HG03442 (cell line): ENCODE results near the gene ANAPC10.
A peak's percentile ranks its signal among the peaks of the same experiment; 100 is the strongest.
"Not testable (repeated sequence)": the region's sequence is repeated elsewhere in the genome, so short reads cannot be mapped to it uniquely, and the experiment has no call there.

Experiments used
- ATAC-seq: cut with Tn5 transposase; IDR thresholded peaks from one replicate; pipeline ENCODE4 v1.9.1; 2021; ENCODE audit warnings: mild to moderate bottlenecking, moderate library complexity; ENCODE audit not compliant: unreplicated experiment

The ANAPC10 gene

GRCh38 chr4:145012841-145013240 lies 85.2 kb downstream of the ANAPC10 start:
- ATAC-seq = no peak

DNA sequence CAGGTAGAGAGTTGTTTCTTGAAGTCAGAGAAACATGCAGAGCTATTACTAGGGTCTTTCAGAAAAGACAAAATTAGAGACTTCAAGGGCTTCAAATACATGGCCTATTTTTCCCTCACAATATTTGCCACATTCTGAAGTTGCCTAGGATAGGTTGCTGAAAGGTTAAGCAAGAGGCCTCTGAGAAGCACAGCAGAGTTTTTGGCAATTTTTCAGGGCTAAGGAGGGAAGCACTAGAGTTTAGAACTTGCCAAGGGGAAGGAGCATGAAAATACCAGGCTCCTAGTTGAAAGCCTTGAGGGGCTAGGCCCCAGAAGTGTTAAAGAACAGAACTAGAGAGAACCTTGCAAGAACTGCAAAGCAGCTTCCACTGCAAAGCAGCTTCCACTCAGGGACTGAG lies 86.4 kb downstream of the ANAPC10 start:
- no peak for ATAC-seq

GRCh38 chr4:145010315-145010714 lies 87.7 kb downstream of the ANAPC10 start:
- not testable (repeated sequence) for ATAC-seq

- ATAC-seq = no peak
Measured at GRCh38 chr4:145003675-145004074, 94.3 kb downstream of the ANAPC10 start.

DNA sequence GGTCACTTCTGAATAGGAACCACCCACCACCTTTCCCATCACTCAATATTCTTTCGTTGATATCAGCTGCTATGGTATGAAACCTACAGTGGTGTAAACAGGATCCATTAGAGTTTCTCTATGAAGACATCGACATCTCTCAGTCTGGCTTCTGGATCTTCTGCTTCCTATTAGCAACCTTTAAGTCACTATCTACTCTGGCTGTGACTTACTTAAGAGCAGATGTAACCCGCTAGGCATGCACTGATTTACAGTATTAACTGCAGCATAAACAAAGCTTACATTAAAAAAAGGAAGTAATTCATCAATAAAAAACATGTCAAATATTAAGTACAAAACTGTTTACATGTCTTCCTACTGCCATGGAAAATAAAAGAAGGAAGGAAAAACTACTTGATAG lies 96.4 kb downstream of the ANAPC10 start:
- ATAC-seq = no peak

GRCh38 chr4:145000656-145001055 lies 97.3 kb downstream of the ANAPC10 start:
- ATAC-seq = not testable (repeated sequence)

DNA sequence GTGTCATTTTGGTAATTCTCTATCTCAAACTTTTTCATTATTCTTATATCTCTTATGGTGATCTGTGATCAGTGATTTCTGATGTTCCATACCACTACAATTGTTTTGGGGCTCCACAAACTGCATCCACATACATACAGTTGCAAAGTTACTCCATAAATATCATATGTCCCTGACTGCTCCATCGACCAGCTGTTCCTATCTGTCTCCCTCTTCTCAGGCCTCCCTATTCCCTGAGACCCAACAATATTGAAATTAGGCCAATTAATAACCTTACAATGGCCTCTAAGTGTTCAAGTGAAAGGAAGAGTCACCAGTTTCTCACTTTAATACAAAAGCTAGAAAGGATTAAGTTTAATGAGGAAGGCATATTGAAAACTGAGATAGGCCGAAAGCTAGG lies 108.7 kb downstream of the ANAPC10 start:
- no peak for ATAC-seq

DNA sequence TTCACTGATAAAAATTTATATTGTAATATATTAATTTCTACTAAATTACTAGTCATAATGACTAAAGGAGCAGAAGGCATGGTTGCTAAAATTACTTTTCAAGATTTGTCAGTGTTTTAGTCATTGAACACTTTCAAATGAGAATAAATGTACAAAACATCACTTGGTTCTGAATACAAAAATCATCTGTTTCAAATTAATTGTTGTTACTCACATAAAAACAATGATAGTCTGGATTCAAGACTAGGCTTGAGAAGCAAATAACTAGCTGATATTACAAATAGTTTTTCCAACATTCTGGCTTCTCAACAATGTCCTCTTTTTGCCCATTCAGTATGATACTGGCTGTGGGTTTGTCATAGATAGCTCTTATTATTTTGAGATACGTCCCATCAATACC lies 112.5 kb downstream of the ANAPC10 start:
- no peak for ATAC-seq

DNA sequence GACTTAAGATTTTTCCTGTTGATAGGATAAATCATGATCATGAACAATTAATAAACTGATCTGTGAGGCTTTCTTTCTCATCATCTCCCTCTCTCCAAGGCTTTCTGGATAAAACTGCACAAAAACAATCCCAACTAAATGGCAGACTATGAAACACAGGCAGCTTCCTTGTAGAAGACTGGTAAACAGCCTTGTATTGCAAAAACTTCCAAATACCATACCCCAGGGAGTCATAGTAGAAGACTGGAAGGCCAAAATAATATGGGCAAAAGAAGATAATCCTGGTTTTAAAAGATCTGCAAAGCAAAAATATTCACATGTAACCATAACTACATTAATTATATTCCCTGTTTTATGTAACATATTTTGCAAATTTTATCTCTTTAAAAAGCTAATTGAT lies 113.0 kb downstream of the ANAPC10 start:
- ATAC-seq = no peak

DNA sequence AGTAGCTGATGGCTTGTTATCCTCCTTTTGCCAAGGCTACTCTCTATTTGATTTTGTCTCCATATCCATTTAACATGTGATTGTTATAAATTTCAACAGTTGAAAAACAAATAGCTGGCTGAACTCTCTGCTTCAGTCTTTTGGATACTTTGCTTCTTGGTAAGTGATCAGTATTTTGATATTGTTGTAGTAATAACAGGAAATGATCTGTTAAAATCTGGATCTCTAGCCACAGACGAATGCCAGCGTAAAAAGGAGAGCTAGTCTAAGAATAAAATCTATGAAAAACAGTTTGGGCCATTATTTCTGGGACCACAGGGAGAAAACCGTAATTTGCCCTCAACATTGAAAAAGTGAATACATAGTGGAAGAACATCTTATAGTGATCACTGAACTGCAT lies 113.8 kb downstream of the ANAPC10 start:
- no peak for ATAC-seq

- ATAC-seq = no peak
Measured at GRCh38 chr4:144975718-144976117, 122.3 kb downstream of the ANAPC10 start.

DNA sequence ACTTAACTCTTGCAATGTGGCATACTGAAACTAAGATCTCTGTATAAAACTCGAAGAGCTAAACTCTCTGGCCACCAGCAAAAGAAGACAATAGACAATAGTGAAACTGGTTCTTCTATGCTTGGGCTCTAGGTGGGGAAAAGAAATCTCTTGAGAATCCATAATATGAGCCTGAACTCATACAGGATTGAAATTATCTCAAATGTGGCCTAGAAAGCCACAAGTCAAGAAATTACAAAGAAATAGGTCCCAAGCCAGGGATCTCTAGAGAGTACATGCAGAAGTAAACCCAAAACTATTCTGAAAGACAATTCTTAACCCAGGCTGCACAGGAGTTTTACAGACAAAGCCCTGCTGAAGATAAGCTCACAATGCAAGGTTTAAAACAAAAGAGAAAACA lies 127.4 kb downstream of the ANAPC10 start:
- ATAC-seq = peak; percentile 76

GRCh38 chr4:144969821-144970220 lies 128.2 kb downstream of the ANAPC10 start:
- peak; percentile 25 for ATAC-seq

- ATAC-seq = no peak
Measured at GRCh38 chr4:144968606-144969005, 129.4 kb downstream of the ANAPC10 start.

- ATAC-seq = peak; percentile 48
Measured at GRCh38 chr4:144967161-144967560, 130.8 kb downstream of the ANAPC10 start.

- ATAC-seq = no peak
Measured at GRCh38 chr4:144962300-144962699, 135.7 kb downstream of the ANAPC10 start.

GRCh38 chr4:144955104-144955503 lies 142.9 kb downstream of the ANAPC10 start:
- no peak for ATAC-seq

DNA sequence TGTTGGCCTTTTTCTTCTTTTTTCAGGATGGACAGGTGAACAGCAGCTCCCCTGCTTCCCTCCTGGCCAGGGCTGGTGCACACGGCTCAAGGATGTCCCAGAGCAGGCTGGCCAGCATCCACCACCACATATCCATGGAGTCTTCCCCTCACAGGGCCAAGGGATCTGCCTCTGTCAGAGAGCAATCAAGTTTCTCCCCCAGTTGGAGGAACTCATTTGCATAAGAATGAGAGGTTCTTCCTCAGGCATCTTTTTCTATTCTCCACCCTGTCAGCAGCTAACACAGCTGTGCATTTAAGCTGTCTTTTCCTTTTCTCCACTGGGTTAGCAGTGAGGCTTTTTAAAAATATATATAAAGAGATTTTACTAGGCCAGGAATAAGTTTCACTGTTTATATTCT lies 143.8 kb downstream of the ANAPC10 start:
- ATAC-seq = no peak

DNA sequence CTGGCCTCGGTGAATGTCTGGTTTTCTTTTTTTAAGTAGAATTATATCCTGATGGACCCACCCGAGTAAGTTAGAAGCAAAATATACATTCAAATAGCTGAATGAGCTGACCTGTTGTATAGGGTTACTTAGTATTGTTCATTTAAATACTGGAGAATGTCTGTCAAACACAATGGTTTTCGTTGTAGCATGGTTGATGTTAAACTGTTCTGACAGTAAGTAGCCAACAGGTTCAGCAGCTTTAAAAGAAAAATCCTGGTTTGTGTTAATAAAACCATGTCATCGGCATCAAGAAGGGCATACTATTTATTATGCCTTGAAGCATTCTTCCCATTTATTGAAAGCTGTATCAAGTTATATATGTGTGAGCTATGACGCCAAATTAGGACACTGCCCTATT lies 149.6 kb downstream of the ANAPC10 start:
- ATAC-seq = no peak

DNA sequence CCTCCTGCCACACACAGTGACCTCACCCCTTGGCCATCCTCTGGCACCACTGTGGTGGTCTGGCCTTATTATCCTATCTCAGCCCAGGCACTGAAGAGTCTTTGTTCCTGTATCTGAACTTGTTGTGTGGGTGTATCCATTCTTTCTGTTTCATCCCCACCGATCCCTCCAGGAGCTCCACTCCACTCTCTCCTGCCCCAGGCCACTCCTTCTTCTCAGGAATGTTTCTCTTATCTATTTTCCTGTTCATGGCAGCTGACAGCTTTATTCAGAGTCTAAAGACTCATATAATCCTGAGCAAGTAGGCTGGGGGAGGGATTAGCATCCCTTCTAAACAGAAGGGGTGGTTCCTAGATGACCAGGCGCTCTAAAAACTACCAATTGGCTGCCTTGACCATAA lies 150.0 kb downstream of the ANAPC10 start:
- ATAC-seq = no peak
